Measurements from ENCODE around the gene PFDN4.

GRCh38 chr20:54221353-54221752, 13.5 kb downstream of the PFDN4 start:
- TF ChIP-seq CTCF (IDR thresholded peaks at IDR 0.05; ENCODE audit: borderline replicate concordance, extremely low read depth, low read length, poor library complexity, severe bottlenecking) (no peak), EZH2 (IDR thresholded peaks at IDR 0.05; ENCODE audit: borderline replicate concordance, low read depth, low read length, severe bottlenecking) (no peak)
